Fibroblast of mammary gland (primary cell): ENCODE results near the gene CABLES1.
A peak's percentile ranks its signal among the peaks of the same experiment; 100 is the strongest.

Experiments used
- DNase-seq: peaks from one replicate; pipeline ENCODE4 v3.0.0-alpha.2; 2010; ENCODE audit warnings: low read depth
- H3K4me3 ChIP-seq: 2 replicates; pipeline ENCODE4 v1.5.1; 2011; ENCODE audit warnings: low read depth, mild to moderate bottlenecking, low read length, moderate library complexity; ENCODE audit not compliant: control insufficient read depth
- CTCF ChIP-seq: conservative IDR thresholded peaks from 2 replicates; pipeline ENCODE4 v1.5.1; 2011; ENCODE audit warnings: low read depth, low read length, inconsistent platforms; ENCODE audit not compliant: control insufficient read depth, insufficient read depth

Gene CABLES1

GRCh38 chr18:23127090-23127489 is 8.2 kb upstream of the CABLES1 start:
- no peak for TF ChIP-seq CTCF

GRCh38 chr18:23129355-23130002 is 5.8 kb upstream of the CABLES1 start:
- no peak overlapping the region for H3K4me3 ChIP-seq
- no peak for TF ChIP-seq CTCF
- DNase-seq, result no peak

More at GRCh38 chr18:23127090-23127489, 8.2 kb upstream of the CABLES1 start:
- DNase-seq, result no peak
- no peak overlapping the region for H3K4me3 ChIP-seq

GRCh38 chr18:23131693-23132319 is 3.5 kb upstream of the CABLES1 start:
- no peak overlapping the region for H3K4me3 ChIP-seq
- peak; percentile 73 for TF ChIP-seq CTCF
- peak; percentile 85 for DNase-seq

GRCh38 chr18:23133860-23134779 is 1.2 kb upstream of the CABLES1 start:
- no peak overlapping the region for H3K4me3 ChIP-seq
- DNase-seq, result no peak
- no peak for TF ChIP-seq CTCF

GRCh38 chr18:23135550-23136325 is 453 bp downstream of the CABLES1 start:
- no peak for DNase-seq
- H3K4me3 ChIP-seq, result no peak overlapping the region
- TF ChIP-seq CTCF, result no peak
